ENCODE results near the gene RCL1. TPM values are rescaled to one million over a fixed set of nuclear protein-coding genes. Genes with fewer than 3 reads are reported as not detected.
"Not testable (repeated sequence)": the region's sequence is repeated elsewhere in the genome, so short reads cannot be mapped to it uniquely, and the experiment has no call there.

Gene RCL1
- polyA plus RNA-seq, 3 donors from 2014 or later = 13.6 to 31.3 (median 17.0) TPM

GRCh38 chr9:4793459-4794395 is 983 bp downstream of the RCL1 start:
- Mint-ChIP-seq H3K9me3 (no peaks in the 10 kb centered on the region), H3K4me3 (peak overlapping the region; percentile 90 to 96 (median 91)), H3K36me3 (no peaks in the 10 kb centered on the region), H3K27ac (peak overlapping the region; percentile 24 to 97 (median 88)), H3K4me1 (peaks cover 25 to 43% of the 10 kb centered on the region in 2 donors), H3K27me3 (ENCODE audit: low read depth in 3 of 3) (peaks cover 4 to 16% (median 4%) of the 10 kb centered on the region in 3 donors)
- no peak for DNase-seq

DNA sequence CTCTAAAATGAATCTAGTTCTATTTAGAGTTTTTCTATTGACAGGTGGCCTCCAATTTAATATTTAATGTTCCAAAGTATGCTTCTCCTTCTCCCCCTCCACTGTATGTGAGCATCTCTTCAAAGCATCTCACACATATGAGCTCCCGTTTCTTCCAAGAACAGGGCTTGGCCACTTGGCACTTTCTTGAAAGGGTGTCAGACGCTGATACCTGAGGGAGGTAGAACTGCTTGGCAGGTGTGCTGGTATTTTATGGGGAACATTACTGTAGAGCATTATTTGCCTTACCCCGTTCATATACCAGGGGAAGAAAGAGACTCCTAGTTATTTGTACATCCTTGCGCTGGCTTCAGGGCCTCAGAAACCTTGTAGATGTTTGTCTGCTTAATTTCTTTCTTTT is 1.9 kb downstream of the RCL1 start:
- peak overlapping the region; percentile 90 to 96 (median 91) for H3K4me3 Mint-ChIP-seq
- H3K36me3 Mint-ChIP-seq = no peaks in the 10 kb centered on the region
- peaks cover 4 to 13% (median 4%) of the 10 kb centered on the region in 3 donors for H3K27me3 Mint-ChIP-seq (ENCODE audit: low read depth in 3 of 3)
- no peaks in the 10 kb centered on the region for H3K9me3 Mint-ChIP-seq
- H3K27ac Mint-ChIP-seq = peak overlapping the region in 3 of 6 donors; percentile 4 to 24 (median 15)
- no peak for DNase-seq
- peaks cover 25 to 43% of the 10 kb centered on the region in 2 donors for H3K4me1 Mint-ChIP-seq

DNA sequence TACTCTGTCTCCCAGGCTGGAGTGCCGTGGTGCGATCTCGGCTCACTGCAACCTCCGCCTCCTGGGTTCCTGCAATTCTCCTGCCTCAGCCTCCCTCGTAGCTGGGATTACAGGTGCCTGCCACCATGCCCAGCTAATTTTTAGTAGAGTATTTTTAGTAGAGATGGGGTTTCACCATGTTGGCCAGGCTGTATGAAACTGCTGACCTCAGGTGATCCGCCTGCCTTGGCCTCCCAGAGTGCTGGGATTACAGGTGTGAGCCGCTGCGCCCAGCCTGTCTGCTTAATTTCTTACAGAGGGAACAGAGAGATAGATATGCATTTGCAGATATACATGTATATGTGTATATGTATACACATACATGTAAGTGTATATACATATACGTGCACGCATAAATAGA is 2.4 kb downstream of the RCL1 start:
- Mint-ChIP-seq H3K27ac (peak overlapping the region in 1 of 6 donors; percentile 58), H3K4me1 (peaks cover 25 to 43% of the 10 kb centered on the region in 2 donors), H3K27me3 (ENCODE audit: low read depth in 3 of 3) (peaks cover 4 to 11% (median 4%) of the 10 kb centered on the region in 3 donors), H3K4me3 (peak overlapping the region in 2 of 5 donors; percentile 12 to 14)
- H3K36me3 Mint-ChIP-seq, H3K9me3 Mint-ChIP-seq, DNase-seq: not testable (repeated sequence)

DNA sequence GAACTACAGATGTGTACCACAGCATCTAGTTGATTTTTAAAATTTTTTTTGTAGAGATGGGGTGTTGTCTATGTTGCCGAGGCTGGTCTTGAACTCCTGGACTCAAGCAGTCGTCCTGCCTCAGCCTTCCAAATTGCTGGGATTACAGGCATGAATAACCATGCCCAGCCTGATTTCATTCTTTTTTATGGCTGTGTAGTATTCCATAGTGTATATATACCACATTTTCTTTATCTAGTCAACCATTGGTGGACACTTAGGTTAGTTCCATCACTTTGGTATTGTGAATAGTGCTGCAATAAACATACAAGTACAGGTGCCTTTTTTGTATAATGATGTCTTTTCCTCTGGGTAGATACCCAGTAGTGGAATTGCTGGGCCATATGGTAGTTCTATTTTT is 3.8 kb downstream of the RCL1 start:
- Mint-ChIP-seq H3K4me3 (no peak overlapping the region), H3K9me3 (no peaks in the 10 kb centered on the region), H3K4me1 (peaks cover 25 to 38% of the 10 kb centered on the region in 2 donors), H3K27ac (no peak overlapping the region), H3K36me3 (no peaks in the 10 kb centered on the region), H3K27me3 (ENCODE audit: low read depth in 3 of 3) (peaks cover 4 to 9% (median 4%) of the 10 kb centered on the region in 3 donors)
- DNase-seq = no peak

- H3K36me3 Mint-ChIP-seq = no peaks in the 10 kb centered on the region
- H3K27ac Mint-ChIP-seq = peak overlapping the region in 1 of 6 donors; percentile 17
- peak in 1 of 3 donors; percentile 6 for DNase-seq
- H3K9me3 Mint-ChIP-seq = no peaks in the 10 kb centered on the region
- H3K27me3 Mint-ChIP-seq (ENCODE audit: low read depth in 3 of 3) = peaks cover under 1 to 6% (median 4%) of the 10 kb centered on the region in 3 donors
- H3K4me3 Mint-ChIP-seq = no peak overlapping the region
- peaks cover 18 to 31% of the 10 kb centered on the region in 2 donors for H3K4me1 Mint-ChIP-seq
These were observed 4.5 kb downstream of the RCL1 start for GRCh38 chr9:4796988-4797853.

DNA sequence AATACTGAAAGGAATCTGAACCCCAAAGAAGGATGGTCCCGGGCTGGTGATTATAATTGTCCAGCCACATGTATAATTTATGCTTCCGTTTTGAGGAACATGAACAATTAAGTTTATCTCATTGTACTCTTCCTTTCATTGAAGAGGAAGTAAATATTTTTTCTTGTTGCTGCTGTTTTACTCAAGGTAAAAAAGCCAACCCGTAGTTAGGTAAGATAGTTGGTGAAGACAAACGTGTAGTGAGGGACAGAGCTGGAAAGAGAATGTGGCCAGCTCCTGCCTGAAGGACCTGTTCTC is 5.1 kb downstream of the RCL1 start:
- Mint-ChIP-seq H3K27ac (no peak overlapping the region), H3K9me3 (no peaks in the 10 kb centered on the region), H3K4me1 (peaks cover 16 to 29% of the 10 kb centered on the region in 2 donors), H3K36me3 (no peaks in the 10 kb centered on the region), H3K4me3 (no peak overlapping the region), H3K27me3 (ENCODE audit: low read depth in 3 of 3) (peaks cover 0 to 3% (median 3%) of the 10 kb centered on the region in 3 donors)
- no peak for DNase-seq

- no peak overlapping the region for H3K4me3 Mint-ChIP-seq
- H3K27ac Mint-ChIP-seq = no peak overlapping the region
- peaks cover 0 to 1% (median 0%) of the 10 kb centered on the region in 3 donors for H3K27me3 Mint-ChIP-seq (ENCODE audit: low read depth in 3 of 3)
- H3K36me3 Mint-ChIP-seq = peaks cover 0 to under 1% (median 0%) of the 10 kb centered on the region in 3 donors
- no peaks in the 10 kb centered on the region for H3K9me3 Mint-ChIP-seq
- DNase-seq = no peak
- H3K4me1 Mint-ChIP-seq = peaks cover 12 to 34% of the 10 kb centered on the region in 2 donors
These were observed 5.7 kb downstream of the RCL1 start for GRCh38 chr9:4798281-4799032.

DNA sequence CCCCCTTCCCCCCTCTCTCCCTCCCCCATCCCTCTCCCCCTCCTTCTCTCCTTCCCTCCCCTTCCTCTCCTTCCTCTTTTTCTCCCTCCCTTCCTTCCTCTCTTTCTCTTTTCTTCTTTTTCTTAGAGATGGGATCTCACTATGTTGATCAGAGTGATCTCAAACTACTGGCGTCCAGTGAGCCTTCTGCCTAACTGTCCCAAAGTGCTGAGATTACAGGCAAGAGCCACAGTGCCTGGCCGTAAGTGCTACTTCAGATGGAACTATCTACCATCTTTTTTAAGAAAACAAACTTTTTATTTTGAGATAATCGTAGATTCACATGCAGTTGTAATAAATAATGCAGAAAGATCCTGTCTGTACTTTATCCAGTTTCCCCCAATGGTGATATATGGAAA is 6.3 kb downstream of the RCL1 start:
- peaks cover 0 to 3% (median 0%) of the 10 kb centered on the region in 3 donors for H3K27me3 Mint-ChIP-seq (ENCODE audit: low read depth in 3 of 3)
- peaks cover 0 to 5% (median 0%) of the 10 kb centered on the region in 3 donors for H3K36me3 Mint-ChIP-seq
- H3K4me1 Mint-ChIP-seq = peaks cover 7 to 33% of the 10 kb centered on the region in 2 donors
- H3K4me3 Mint-ChIP-seq = no peak overlapping the region
- no peak overlapping the region for H3K27ac Mint-ChIP-seq
- no peak for DNase-seq
- H3K9me3 Mint-ChIP-seq = no peaks in the 10 kb centered on the region

DNA sequence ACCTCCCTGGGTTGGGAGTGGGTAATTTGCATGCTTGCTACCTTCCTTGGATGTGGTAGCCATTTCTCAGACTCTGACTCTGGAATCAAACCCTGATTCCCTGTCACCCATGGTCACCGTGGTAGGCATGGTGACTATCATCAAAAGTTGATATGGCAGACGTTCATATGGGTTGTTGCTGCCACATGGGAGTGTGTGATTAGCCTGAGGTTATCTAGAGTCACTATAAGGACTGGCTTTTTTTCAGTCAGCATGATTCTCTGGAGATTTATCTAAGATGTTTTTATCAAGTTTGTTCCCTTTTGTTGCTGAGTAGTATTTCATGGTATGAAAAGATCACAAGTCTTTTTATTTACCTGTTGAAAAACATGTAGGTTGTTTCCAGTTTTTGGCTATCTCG is 7.0 kb downstream of the RCL1 start:
- Mint-ChIP-seq H3K4me3 (no peak overlapping the region), H3K9me3 (no peaks in the 10 kb centered on the region), H3K4me1 (peaks cover 3 to 25% of the 10 kb centered on the region in 2 donors), H3K36me3 (peaks cover 0 to 5% (median 0%) of the 10 kb centered on the region in 3 donors), H3K27me3 (ENCODE audit: low read depth in 3 of 3) (peaks cover 0 to 3% (median 0%) of the 10 kb centered on the region in 3 donors), H3K27ac (no peak overlapping the region)
- no peak for DNase-seq

- H3K36me3 Mint-ChIP-seq = peaks cover 5 to 15% (median 9%) of the 10 kb centered on the region in 3 donors
- no peak for DNase-seq
- no peak overlapping the region for H3K27ac Mint-ChIP-seq
- peaks cover under 1 to 9% (median 4%) of the 10 kb centered on the region in 6 donors for H3K9me3 Mint-ChIP-seq
- no peak overlapping the region for H3K4me3 Mint-ChIP-seq
- H3K4me1 Mint-ChIP-seq = peaks cover 3 to 27% of the 10 kb centered on the region in 2 donors
- H3K27me3 Mint-ChIP-seq (ENCODE audit: low read depth in 3 of 3) = peaks cover 0 to 3% (median 0%) of the 10 kb centered on the region in 3 donors
These were observed 8.4 kb downstream of the RCL1 start for GRCh38 chr9:4801156-4801555.

- Mint-ChIP-seq H3K27me3 (ENCODE audit: low read depth in 3 of 3) (peaks cover 0 to 2% (median 0%) of the 10 kb centered on the region in 3 donors), H3K27ac (no peak overlapping the region)
These were observed 11.2 kb downstream of the RCL1 start for GRCh38 chr9:4803670-4804530.

DNA sequence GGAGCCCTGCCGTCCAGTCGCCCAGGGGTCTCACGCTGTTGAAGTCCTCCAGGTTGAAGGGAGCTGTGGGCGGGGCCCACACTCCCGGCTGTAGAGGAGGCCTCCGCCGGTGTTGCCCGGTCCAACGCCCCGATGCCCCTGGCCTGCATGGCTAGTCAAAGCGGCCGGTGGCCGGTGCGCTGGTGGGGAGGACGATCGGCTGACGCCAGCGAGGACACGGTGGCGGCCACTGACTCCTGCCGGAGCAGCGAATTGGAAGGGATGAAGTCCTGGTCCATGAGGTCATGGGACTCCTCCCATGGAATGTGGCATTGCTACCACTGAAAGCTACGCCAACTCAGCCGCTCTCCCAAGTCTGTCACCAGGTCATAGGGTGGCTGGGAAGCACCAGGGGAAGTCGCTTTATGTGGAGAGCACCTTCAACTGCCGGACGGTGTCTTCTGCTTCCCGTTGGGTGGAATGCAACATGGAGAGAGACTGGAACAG is 11.8 kb downstream of the RCL1 start:
- peaks cover 17 to 28% (median 21%) of the 10 kb centered on the region in 3 donors for H3K36me3 Mint-ChIP-seq
- no peak for DNase-seq
- H3K4me3 Mint-ChIP-seq = no peak overlapping the region
- H3K4me1 Mint-ChIP-seq = peaks cover 3 to 34% of the 10 kb centered on the region in 2 donors
- peaks cover 5 to 29% (median 14%) of the 10 kb centered on the region in 6 donors for H3K9me3 Mint-ChIP-seq
- H3K27me3 Mint-ChIP-seq (ENCODE audit: low read depth in 3 of 3) = peaks cover 0 to 4% (median 0%) of the 10 kb centered on the region in 3 donors
- H3K27ac Mint-ChIP-seq = no peak overlapping the region

More at GRCh38 chr9:4803670-4804530, 11.2 kb downstream of the RCL1 start:
- DNase-seq = no peak
- Mint-ChIP-seq H3K9me3 (peaks cover 5 to 29% (median 14%) of the 10 kb centered on the region in 6 donors), H3K4me3 (no peak overlapping the region), H3K36me3 (peaks cover 17 to 28% (median 21%) of the 10 kb centered on the region in 3 donors), H3K4me1 (peaks cover 1 to 31% of the 10 kb centered on the region in 2 donors)
